Dermis microvascular lymphatic vessel endothelial cell (primary cell): ENCODE measurements around the gene PDE10A. TPM values are rescaled to one million over a fixed set of nuclear protein-coding genes. Genes with fewer than 3 reads are reported as not detected.

Source experiments
- DNase-seq, 2 donors: peaks; one replicate each; pipeline versions ENCODE4 v3.0.0 to v3.0.0-alpha.2; 2010; ENCODE audit warnings: low read depth in 2 of 2
- total RNA-seq: library from RNA; depleted of rRNA; stranded (reverse); fragments of >200 nt; gene quantifications from 2 replicates; pipeline ENCODE4 v1.2.1, GENCODE V29; 2014

PDE10A gene
- total RNA-seq, 1 donor from 2014 or later = 8.0 TPM

GRCh38 chr6:165298402-165298801 is 364.6 kb downstream of the PDE10A start:
- no peak for DNase-seq

- no peak for DNase-seq
These were observed 370.4 kb downstream of the PDE10A start for GRCh38 chr6:165292657-165293056.
